HFFc6 (cell line): ENCODE results near the gene TEC. TPM values are rescaled to one million over a fixed set of nuclear protein-coding genes. Genes with fewer than 3 reads are reported as not detected.

Experiments
- DNase-seq: peaks from one replicate; pipeline ENCODE4 v3.0.0-alpha.2; 2018
- H3K27ac Mint-ChIP-seq: 2 replicates; pipeline ENCODE4 v1.8.0; 2020; ENCODE audit warnings: mild to moderate bottlenecking, mixed read lengths
- H3K27me3 Mint-ChIP-seq: 2 replicates; pipeline ENCODE4 v1.8.0; 2021; ENCODE audit warnings: mild to moderate bottlenecking, moderate library complexity, mixed read lengths; ENCODE audit not compliant: insufficient read depth
- H3K36me3 Mint-ChIP-seq: 2 replicates; pipeline ENCODE4 v1.8.0; 2021; ENCODE audit warnings: low read depth, mixed read lengths
- H3K4me1 Mint-ChIP-seq: 2 replicates; pipeline ENCODE4 v1.8.0; 2020; ENCODE audit warnings: low read depth, mixed read lengths
- H3K4me3 Mint-ChIP-seq: 2 replicates; pipeline ENCODE4 v1.8.0; 2020; ENCODE audit warnings: mild to moderate bottlenecking, moderate library complexity, mixed read lengths
- H3K9me3 Mint-ChIP-seq: 2 replicates; pipeline ENCODE4 v1.8.0; 2020; ENCODE audit warnings: mild to moderate bottlenecking, mixed read lengths
- total RNA-seq, 6 experiments: library from RNA; stranded (reverse); fragmentation: NEBNext Ultra II Directional; extraction: Animal tissue kit (Norgen Biotek cat#: 25700); gene quantifications; 2 replicates in 1 of 6; 3 replicates in 5 of 6; pipeline ENCODE4 v1.2.3, GENCODE V29; 2021
- TF ChIP-seq, protein P1 (sequence below): fragments of 200-600 bp; sonication (generic); IDR thresholded peaks from 2 replicates; pipeline ENCODE4 v1.5.0; 2021; ENCODE audit warnings: antibody characterized with exemption, mild to moderate bottlenecking

The TEC gene
- total RNA-seq, 6 experiments from 2014 or later = 0.23 TPM; not detected in 5

DNA sequence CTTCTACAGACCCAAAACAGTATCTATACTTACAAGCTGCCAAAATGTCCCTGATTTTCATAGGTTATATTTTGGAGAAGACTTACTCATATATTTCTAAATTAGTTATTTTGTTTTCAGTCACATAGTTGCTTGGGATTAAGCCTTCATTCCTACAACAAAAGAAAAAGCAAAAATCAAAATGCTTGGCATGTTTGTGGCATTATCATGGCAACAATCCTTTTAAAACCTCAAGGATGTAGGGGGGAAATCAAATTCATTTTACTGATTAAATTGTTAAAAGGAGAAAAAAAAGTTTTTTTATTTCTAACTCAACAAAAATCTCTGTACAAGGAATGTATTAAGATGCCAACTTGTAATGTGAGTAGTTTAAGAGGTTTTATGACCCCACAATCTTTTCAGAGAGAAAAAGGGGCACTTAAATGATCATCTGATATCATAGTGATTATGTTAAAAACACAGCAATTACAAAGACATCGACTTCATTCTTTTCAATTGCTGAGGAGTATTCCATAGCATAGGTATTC, 159.1 kb downstream of the TEC start:
- no peak for DNase-seq
- H3K36me3 Mint-ChIP-seq = no peaks in the 10 kb centered on the region
- H3K4me1 Mint-ChIP-seq = peaks cover 11% of the 10 kb centered on the region; the same call in 1 of the 2 replicates
- no peak overlapping the region for H3K4me3 Mint-ChIP-seq
- TF ChIP-seq, protein P1, sequence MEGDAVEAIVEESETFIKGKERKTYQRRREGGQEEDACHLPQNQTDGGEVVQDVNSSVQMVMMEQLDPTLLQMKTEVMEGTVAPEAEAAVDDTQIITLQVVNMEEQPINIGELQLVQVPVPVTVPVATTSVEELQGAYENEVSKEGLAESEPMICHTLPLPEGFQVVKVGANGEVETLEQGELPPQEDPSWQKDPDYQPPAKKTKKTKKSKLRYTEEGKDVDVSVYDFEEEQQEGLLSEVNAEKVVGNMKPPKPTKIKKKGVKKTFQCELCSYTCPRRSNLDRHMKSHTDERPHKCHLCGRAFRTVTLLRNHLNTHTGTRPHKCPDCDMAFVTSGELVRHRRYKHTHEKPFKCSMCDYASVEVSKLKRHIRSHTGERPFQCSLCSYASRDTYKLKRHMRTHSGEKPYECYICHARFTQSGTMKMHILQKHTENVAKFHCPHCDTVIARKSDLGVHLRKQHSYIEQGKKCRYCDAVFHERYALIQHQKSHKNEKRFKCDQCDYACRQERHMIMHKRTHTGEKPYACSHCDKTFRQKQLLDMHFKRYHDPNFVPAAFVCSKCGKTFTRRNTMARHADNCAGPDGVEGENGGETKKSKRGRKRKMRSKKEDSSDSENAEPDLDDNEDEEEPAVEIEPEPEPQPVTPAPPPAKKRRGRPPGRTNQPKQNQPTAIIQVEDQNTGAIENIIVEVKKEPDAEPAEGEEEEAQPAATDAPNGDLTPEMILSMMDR = no peak
- peaks cover 5% of the 10 kb centered on the region; the same call in 1 of the 2 replicates for H3K27me3 Mint-ChIP-seq
- H3K9me3 Mint-ChIP-seq = no peaks in the 10 kb centered on the region
- H3K27ac Mint-ChIP-seq = no peak overlapping the region

DNA sequence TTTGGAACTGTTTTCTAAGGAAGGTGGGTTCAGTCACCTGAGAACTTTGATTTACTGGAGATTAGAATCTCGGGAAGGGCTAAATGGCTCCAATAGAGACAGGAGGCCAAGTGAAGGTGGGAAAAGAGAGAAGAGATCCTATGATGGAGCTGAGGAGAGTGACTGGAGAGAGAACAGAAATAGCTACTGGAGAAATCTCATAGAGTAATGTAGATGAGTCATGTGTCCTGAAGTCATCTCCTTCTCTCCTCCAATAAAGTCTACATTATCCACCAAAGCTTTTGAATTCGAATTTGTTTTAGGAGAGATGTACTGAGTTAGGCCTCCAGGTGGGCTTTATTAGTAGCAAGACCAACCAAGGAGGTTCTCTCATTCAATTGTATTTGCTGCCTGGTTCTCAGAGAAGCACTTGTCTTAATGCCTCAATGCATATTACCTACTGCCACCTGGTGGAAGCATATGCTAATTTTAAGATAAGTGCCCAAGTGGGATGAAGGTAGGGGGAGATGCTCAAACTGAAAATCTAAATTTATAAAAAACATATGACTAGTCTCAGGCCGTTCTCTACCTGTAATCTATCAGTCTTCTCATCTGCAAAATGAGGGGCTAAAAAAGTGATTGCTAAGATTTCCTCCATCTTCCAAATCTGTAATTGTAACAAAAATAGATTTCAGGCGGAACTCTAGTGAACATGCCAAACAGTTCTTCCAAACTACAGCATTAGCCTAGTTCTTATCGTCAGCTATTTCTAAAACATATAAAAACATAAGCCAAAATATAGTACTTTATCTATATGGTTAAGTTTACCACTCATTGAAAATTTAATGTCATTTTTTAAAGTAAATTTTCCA, 160.0 kb downstream of the TEC start:
- no peaks in the 10 kb centered on the region for H3K36me3 Mint-ChIP-seq
- peak; percentile 19 for DNase-seq
- TF ChIP-seq, protein P1 = peak; percentile 82
- H3K4me3 Mint-ChIP-seq = no peak overlapping the region
- no peak overlapping the region for H3K27ac Mint-ChIP-seq
- peaks cover 5% of the 10 kb centered on the region; the same call in 1 of the 2 replicates for H3K27me3 Mint-ChIP-seq
- H3K9me3 Mint-ChIP-seq = no peaks in the 10 kb centered on the region
- H3K4me1 Mint-ChIP-seq = peaks cover 11% of the 10 kb centered on the region; the same call in 1 of the 2 replicates

DNA sequence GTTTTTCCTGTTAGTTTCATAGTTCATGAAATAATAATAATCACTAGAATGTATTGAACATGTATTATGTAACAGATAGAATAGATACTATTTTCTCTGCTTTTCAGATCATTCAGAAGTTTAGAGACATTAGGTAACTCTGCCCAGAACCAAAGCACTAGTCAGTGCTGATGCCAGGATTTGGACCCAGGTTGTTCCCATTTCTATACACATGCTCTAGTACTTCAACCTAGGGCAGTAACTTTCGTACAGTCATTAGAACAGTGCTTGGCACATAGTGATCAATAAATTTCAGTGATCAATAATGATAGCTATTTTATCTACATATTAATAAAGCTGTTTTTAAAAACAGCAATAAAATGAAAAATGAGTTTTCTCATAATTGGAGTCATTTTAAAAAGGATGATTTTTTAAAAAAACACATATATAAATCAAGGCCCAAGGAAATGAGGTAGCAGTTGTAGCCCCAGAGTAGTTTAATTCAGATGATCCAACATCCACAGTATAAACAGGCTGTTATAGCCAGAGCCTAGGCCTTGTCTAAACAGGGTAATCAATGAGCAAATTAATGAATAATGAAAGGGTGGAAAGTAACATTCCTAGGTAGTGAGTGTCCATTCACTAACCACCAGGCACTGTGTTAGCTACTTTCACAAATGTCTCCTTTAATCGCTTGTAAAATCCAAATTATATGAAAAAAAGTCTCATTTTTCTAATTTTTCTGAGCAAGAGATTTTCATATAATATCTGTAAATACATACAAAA, 161.1 kb downstream of the TEC start:
- H3K27me3 Mint-ChIP-seq = no peaks in the 10 kb centered on the region
- H3K27ac Mint-ChIP-seq = no peak overlapping the region
- H3K36me3 Mint-ChIP-seq = no peaks in the 10 kb centered on the region
- DNase-seq = no peak
- peaks cover 11% of the 10 kb centered on the region; the same call in 1 of the 2 replicates for H3K4me1 Mint-ChIP-seq
- TF ChIP-seq, protein P1 = no peak
- H3K9me3 Mint-ChIP-seq = no peaks in the 10 kb centered on the region
- H3K4me3 Mint-ChIP-seq = no peak overlapping the region

DNA sequence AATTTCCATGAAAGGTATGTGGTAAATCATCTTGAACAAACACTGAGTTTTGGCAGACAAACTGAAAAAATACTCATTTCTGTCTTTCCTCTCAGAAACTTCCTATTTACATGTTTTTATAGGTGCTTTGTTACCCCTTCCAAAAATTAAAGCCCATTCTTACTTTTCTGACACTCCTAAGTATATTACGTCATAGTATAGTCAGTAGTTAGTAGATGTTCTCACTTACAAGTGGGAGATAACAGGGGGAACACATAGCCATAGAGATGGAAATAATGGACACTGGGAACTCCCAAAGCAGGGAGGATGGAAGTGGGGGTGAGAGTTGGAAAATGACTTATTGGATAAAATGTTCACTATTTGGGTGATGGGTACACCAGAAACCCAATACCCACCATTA, 164.4 kb downstream of the TEC start:
- no peaks in the 10 kb centered on the region for H3K27me3 Mint-ChIP-seq
- no peak for DNase-seq
- no peaks in the 10 kb centered on the region for H3K9me3 Mint-ChIP-seq
- peaks cover 6% of the 10 kb centered on the region; the same call in 1 of the 2 replicates for H3K4me1 Mint-ChIP-seq
- no peak overlapping the region for H3K27ac Mint-ChIP-seq
- no peak overlapping the region for H3K4me3 Mint-ChIP-seq
- TF ChIP-seq, protein P1 = no peak
- H3K36me3 Mint-ChIP-seq = no peaks in the 10 kb centered on the region

DNA sequence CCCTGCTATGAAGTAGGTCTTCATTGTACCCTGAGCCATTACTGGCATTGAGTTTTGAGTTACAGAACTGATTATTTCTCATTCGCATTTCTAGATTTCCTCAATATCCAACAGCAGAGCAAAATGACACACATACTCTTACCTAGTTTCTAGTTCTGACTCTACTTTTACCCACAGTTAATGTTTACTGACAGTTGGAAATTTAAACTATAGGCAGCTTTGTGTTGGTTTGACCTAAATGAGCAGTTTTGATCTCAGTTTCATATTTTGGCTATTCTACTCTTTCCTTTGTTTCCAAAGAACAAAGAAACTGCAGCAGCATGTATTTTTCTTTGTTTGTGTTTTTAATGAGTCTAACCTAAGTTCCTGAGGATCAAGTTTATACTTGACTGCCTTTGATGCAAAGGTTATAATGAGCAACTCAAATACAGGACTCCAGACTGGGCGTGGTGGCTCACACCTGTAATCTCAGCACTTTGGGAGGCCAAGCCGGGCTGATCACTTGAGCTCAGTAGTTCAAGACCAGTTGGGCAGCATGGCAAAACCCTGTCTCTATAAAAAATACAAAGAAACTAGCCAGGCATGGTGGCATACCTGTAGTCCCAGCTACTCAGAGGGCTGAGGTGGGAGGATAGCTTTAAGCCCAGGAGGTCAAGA, 166.0 kb downstream of the TEC start:
- Mint-ChIP-seq H3K9me3 (no peaks in the 10 kb centered on the region), H3K4me3 (no peak overlapping the region), H3K27ac (no peak overlapping the region), H3K4me1 (no peaks in the 10 kb centered on the region), H3K36me3 (no peaks in the 10 kb centered on the region), H3K27me3 (no peaks in the 10 kb centered on the region)
- DNase-seq = no peak
- TF ChIP-seq, protein P1 = no peak
